Measurements from ENCODE around the gene FIBP.

The FIBP gene

DNA sequence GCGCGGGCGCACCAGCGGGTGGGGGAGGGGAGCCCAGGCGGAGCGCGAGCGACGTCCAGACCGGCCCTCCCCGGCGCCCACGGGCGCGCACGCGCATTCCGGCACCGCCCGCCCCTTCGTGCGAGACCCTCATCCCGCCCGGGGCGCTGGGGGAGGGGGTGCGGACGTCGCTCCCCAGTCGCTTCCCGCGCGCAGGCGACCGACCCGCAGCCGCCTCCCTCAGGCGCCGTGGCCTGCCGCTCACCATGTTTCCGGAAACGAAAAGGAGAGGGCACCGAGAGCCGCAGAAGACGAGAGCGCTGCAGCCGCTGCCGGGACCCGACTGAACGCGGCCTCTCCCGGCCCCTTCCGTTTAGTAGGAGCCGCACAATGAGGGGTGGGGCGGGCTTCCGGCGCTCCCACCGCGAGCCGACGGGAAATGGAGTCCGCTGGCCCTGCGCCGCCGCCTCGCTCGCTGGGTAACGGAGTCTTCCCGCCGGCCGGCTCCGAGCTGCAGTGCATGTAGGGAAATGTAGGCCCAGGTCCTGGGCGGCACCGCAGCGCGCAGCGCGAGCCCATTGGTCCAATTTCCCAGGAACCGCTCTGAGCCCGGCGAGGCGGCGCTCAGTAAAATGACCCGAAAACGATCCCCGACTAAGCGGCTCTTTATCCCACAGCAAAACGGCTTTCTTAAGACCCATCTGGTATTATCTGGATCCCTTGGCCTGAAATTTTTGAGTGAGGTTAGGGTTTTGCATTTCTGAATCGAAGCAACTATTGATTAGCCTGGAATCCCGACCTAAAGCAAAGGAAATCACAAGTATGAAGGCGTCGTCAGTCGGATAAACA lies 30.2 kb downstream of the FIBP start, which contains the start of gene CFL1:
Gene CFL1 (minus strand): TSS at position 328 of the 828 bp plus-strand sequence. CDS start 81 bp downstream, at position 247.
- Histone ChIP-seq H3K9me3 (no peaks in the 10 kb centered on the region), H3K4me3 (peak within 1 kb of the TSS; percentile 84 to 99), H3K27me3 (no peaks in the 10 kb centered on the region), H3K36me3 (peaks cover 41 to 46% (median 43%) of the 10 kb centered on the region in 3 donors), H3K4me1 (peaks cover 0 to 50% (median 41%) of the 10 kb centered on the region in 4 donors), H3K27ac (peak within 1 kb of the TSS; percentile 97 to 98)
- intact Hi-C loops (cut with DNase I; ENCODE audit: low total_unique reads) = loop anchor here (2.0 kb wide), 1 partner anchor 61 kb away; the partner anchor contains the start of genes C11orf68 and DRAP1
- DNase-seq = peak; percentile 99
- no peak for TF ChIP-seq CTCF (IDR thresholded peaks at IDR 0.05)

DNA sequence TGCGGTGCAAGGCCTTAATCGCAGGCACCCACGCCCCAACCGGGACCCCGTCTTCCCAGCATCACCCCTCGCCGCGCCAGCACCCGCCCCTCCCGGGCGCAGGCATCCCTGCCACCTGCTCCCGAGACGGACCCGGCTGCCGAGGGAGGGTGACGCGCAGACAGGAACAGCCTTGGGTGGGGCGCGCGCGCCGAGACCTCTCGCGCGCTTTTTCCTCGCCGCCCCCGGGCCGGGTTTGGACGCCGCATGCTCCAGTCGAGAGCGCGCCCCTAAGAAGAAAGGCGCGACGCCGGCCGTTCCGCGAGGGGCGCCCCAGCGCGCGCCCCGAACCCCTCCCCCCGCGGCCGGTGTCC lies 30.8 kb downstream of the FIBP start:
- intact Hi-C loops (cut with DNase I; ENCODE audit: low total_unique reads) = no loop called here
- no peaks in the 10 kb centered on the region for H3K9me3 ChIP-seq
- peaks cover 0 to 45% (median 37%) of the 10 kb centered on the region in 4 donors for H3K4me1 ChIP-seq
- H3K36me3 ChIP-seq = peaks cover 41 to 46% (median 43%) of the 10 kb centered on the region in 3 donors
- DNase-seq = peak in 1 of 2 donors; percentile 80
- H3K27me3 ChIP-seq = no peaks in the 10 kb centered on the region
- no peak for TF ChIP-seq CTCF (IDR thresholded peaks at IDR 0.05)
- H3K4me3 ChIP-seq = peak overlapping the region; percentile 84 to 99
- H3K27ac ChIP-seq = peak overlapping the region; percentile 97 to 98

DNA sequence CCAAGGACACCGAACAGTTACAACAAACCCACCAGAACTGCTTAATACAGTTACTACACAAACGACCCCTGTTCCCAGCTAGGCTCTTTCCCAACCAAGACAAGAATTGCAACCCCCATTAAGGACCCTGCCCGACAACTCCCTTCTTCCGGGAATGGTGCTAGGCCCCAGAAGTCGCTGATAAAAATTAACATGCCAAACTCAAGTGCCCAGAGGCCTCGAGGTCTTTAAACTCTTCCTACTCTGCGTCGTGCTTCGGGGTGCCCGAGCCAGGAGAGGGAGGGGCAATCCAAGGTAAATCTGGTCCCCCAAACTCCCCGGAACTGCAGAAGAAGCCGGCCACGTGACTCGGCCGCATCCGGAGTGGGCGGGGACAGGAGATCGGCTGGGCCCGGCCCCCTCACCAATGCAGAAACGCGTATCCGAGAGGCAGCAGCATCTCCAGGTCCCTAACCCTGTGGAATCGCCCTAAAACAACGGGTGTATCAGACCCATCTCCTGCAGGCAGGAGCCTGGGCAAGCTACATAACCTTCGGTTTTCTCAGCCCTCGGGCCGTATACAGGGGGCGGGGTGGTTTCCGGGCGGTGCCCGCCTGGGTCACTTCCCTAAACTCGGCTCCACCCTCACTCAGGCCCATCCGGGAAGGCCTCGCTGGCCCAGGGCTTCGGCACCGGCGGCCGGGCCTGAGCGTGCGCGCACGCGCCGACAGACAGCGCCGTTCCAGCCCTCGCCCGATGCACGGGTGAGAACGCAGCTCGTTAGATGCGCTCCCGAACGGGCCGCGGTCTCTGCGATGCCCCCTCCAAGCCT lies 31.4 kb downstream of the FIBP start:
- Histone ChIP-seq H3K27ac (peak overlapping the region; percentile 97 to 98), H3K4me3 (peak overlapping the region; percentile 84 to 99), H3K27me3 (no peaks in the 10 kb centered on the region), H3K4me1 (peaks cover 0 to 39% (median 31%) of the 10 kb centered on the region in 4 donors), H3K9me3 (no peaks in the 10 kb centered on the region), H3K36me3 (peaks cover 40 to 46% (median 42%) of the 10 kb centered on the region in 3 donors)
- TF ChIP-seq CTCF (IDR thresholded peaks at IDR 0.05) = no peak
- DNase-seq = peak; percentile 82 to 92
- intact Hi-C loops (cut with DNase I; ENCODE audit: low total_unique reads) = no loop called here

GRCh38 chr11:65855927-65856363 lies 32.3 kb downstream of the FIBP start:
- H3K9me3 ChIP-seq = peaks cover 0 to 4% (median 0%) of the 10 kb centered on the region in 3 donors
- no peak overlapping the region for H3K27ac ChIP-seq
- intact Hi-C loops (cut with DNase I; ENCODE audit: low total_unique reads) = no loop called here
- DNase-seq = peak in 1 of 2 donors; percentile 59
- H3K27me3 ChIP-seq = no peaks in the 10 kb centered on the region
- TF ChIP-seq CTCF (IDR thresholded peaks at IDR 0.05) = no peak
- peaks cover 0 to 30% (median 22%) of the 10 kb centered on the region in 4 donors for H3K4me1 ChIP-seq
- peak overlapping the region; percentile 84 to 99 for H3K4me3 ChIP-seq
- H3K36me3 ChIP-seq = peaks cover 47 to 54% (median 52%) of the 10 kb centered on the region in 3 donors
